Activated T-helper 2 cell treated with anti-CD3 and anti-CD28 coated beads, Interferon-gamma antibody, Interleukin-2, Interleukin-4, amounts not matched to agents 10 μg/mL and 5 μg/mL and 100 μg/mL, durations not matched to agents 14 hours and 24 hours and 36 hours (primary cell): ENCODE measurements around the gene SNX30. TPM values are rescaled to one million over a fixed set of nuclear protein-coding genes. Genes with fewer than 3 reads are reported as not detected.

ENCODE experiments used
- DNase-seq: peaks from one replicate; pipeline ENCODE4 v3.0.0; 2021; ENCODE audit warnings: low spot score
- H3K27ac Mint-ChIP-seq: one replicate; pipeline ENCODE4 v1.8.0; 2021; ENCODE audit warnings: mixed read lengths
- H3K27me3 Mint-ChIP-seq: one replicate; pipeline ENCODE4 v1.8.0; 2021; ENCODE audit warnings: low read depth, mixed read lengths
- H3K36me3 Mint-ChIP-seq: one replicate; pipeline ENCODE4 v1.8.0; 2021; ENCODE audit warnings: low read depth, mixed read lengths
- H3K4me1 Mint-ChIP-seq: one replicate; pipeline ENCODE4 v1.8.0; 2021; ENCODE audit warnings: low read depth, mixed read lengths
- H3K4me3 Mint-ChIP-seq: one replicate; pipeline ENCODE4 v1.8.0; 2021; ENCODE audit warnings: low read depth, mild to moderate bottlenecking, moderate library complexity, mixed read lengths
- H3K9me3 Mint-ChIP-seq: one replicate; pipeline ENCODE4 v1.8.0; 2021; ENCODE audit warnings: mixed read lengths
- intact Hi-C: fragments of 100-400 bp; cut with micrococcal nuclease; formaldehyde crosslinking; loops from one replicate; pipeline ENCODE4 v1.15.1; 2023
- total RNA-seq: library from RNA; stranded (reverse); gene quantifications from 2 replicates; pipeline ENCODE4 v1.2.3, GENCODE V29; 2022

The SNX30 gene
- total RNA-seq, 1 donor from 2014 or later, result 2.4 TPM

DNA sequence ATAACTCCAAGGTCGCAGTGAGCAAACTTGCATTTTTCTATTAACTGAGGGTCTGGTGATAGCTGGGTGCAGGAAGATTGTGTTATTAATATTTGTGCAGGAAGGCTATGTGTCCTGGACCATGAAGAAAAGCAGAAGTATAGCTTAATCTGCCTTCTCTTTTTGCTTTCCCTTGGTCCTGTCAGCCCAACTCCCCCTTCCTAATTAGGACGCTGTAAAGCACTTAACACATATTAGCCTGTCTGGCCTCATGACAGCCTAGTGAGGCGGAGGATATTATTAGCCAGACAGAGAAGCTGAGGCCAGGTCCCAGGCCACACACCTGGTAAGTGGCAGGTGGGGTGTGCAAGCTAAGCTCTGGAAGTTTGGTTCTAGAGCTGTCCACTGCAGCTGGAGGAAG, 110.6 kb downstream of the SNX30 start:
- intact Hi-C loops, result no loop called here
- no peak overlapping the region for H3K4me3 Mint-ChIP-seq
- no peaks in the 10 kb centered on the region for H3K36me3 Mint-ChIP-seq
- no peak for DNase-seq
- H3K9me3 Mint-ChIP-seq, result no peaks in the 10 kb centered on the region
- no peak overlapping the region for H3K27ac Mint-ChIP-seq
- no peaks in the 10 kb centered on the region for H3K27me3 Mint-ChIP-seq
- peaks cover 2% of the 10 kb centered on the region for H3K4me1 Mint-ChIP-seq

GRCh38 chr9:112861638-112862555, 111.3 kb downstream of the SNX30 start:
- Mint-ChIP-seq H3K27ac (no peak overlapping the region), H3K9me3 (no peaks in the 10 kb centered on the region), H3K36me3 (no peaks in the 10 kb centered on the region), H3K27me3 (no peaks in the 10 kb centered on the region), H3K4me3 (no peak overlapping the region), H3K4me1 (peaks cover 2% of the 10 kb centered on the region)
- DNase-seq, result no peak
- intact Hi-C loops, result no loop called here

DNA sequence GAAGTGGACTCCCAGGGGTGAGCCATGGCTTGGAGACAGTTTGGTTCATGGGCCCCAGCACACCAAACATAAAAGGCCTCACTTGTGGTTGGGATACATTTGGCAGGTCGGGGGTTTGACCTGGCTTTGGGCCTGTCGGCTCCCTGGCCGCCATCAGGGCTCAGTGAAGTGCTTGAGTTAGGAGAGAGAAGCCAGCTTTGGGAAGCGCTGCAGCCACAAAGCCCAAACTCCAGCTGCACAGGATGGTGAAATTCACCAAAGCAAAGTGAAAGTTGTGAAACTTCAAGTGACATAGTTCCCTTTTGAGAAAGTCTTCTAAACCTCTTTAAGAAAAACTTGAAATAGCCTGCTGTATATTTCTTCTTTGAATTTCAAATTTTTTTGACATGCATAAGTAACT, 112.7 kb downstream of the SNX30 start:
- H3K27ac Mint-ChIP-seq, result no peak overlapping the region
- no peaks in the 10 kb centered on the region for H3K27me3 Mint-ChIP-seq
- intact Hi-C loops, result no loop called here
- H3K9me3 Mint-ChIP-seq, result no peaks in the 10 kb centered on the region
- no peaks in the 10 kb centered on the region for H3K36me3 Mint-ChIP-seq
- H3K4me3 Mint-ChIP-seq, result no peak overlapping the region
- peaks cover 11% of the 10 kb centered on the region for H3K4me1 Mint-ChIP-seq
- DNase-seq, result no peak

DNA sequence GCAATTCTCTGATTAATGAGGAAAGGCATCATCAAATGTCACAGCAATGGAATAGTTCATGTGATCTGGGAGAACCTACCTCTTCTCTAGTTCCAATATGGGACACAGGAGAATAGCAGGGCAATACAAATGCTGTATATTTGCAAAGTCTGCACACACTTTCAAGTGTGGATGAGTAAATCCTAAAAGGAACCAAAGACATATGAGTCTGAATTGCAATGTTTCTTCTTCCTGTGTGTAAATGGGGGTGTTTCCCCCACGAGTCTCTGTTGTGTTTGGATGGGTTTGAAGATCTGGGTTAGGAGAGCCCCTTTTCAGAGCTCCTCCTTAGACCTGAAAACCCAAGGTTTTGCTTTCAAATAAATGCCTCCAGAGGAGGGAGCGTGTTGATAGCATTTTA, 113.2 kb downstream of the SNX30 start:
- intact Hi-C loops, result no loop called here
- H3K4me1 Mint-ChIP-seq, result peaks cover 11% of the 10 kb centered on the region
- H3K27me3 Mint-ChIP-seq, result no peaks in the 10 kb centered on the region
- H3K36me3 Mint-ChIP-seq, result no peaks in the 10 kb centered on the region
- no peak for DNase-seq
- H3K27ac Mint-ChIP-seq, result no peak overlapping the region
- no peak overlapping the region for H3K4me3 Mint-ChIP-seq
- no peaks in the 10 kb centered on the region for H3K9me3 Mint-ChIP-seq

DNA sequence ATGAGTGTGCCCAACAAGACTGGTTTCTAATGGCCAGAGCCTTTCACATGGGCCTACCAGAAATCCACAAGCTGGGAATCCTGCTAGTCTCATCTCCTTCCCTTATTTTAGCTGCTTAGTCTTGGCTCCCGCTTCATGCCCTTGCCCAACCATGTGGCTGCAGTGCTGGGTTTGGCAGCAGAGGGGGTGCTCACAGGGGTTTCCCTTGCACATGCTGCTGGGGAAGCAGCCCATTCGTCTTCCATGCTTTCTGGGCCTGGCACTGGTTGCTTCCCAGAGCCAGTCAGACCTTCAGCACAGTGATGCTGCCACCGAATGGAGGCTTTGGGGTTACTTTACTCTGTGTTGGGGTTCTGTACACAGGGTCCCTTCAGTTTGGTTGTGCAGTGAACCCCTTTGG, 113.8 kb downstream of the SNX30 start:
- no peaks in the 10 kb centered on the region for H3K36me3 Mint-ChIP-seq
- no peaks in the 10 kb centered on the region for H3K9me3 Mint-ChIP-seq
- peaks cover 11% of the 10 kb centered on the region for H3K4me1 Mint-ChIP-seq
- DNase-seq, result no peak
- no peak overlapping the region for H3K4me3 Mint-ChIP-seq
- H3K27ac Mint-ChIP-seq, result no peak overlapping the region
- H3K27me3 Mint-ChIP-seq, result no peaks in the 10 kb centered on the region
- intact Hi-C loops, result no loop called here

DNA sequence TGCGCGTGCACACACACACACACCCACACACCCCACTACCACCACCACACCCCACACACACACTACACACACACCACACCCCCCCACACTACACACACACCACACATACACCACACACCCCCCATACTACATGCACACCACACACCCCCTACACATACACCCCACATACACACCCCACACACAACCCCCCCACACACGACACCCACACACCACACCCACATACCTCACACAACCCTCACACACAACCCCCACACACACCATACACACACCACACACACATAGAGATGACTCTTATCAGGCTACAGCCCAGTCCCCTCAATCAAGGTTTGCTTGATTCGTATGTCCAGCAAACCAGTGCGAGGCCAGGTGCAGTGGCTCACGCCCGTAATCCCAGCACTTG, 114.4 kb downstream of the SNX30 start:
- no peak overlapping the region for H3K27ac Mint-ChIP-seq
- intact Hi-C loops, result no loop called here
- DNase-seq, result no peak
- no peaks in the 10 kb centered on the region for H3K27me3 Mint-ChIP-seq
- no peak overlapping the region for H3K4me3 Mint-ChIP-seq
- H3K9me3 Mint-ChIP-seq, result no peaks in the 10 kb centered on the region
- no peaks in the 10 kb centered on the region for H3K36me3 Mint-ChIP-seq
- peaks cover 11% of the 10 kb centered on the region for H3K4me1 Mint-ChIP-seq

- Mint-ChIP-seq H3K9me3 (no peaks in the 10 kb centered on the region), H3K27me3 (no peaks in the 10 kb centered on the region), H3K4me1 (peaks cover 11% of the 10 kb centered on the region), H3K4me3 (no peak overlapping the region), H3K36me3 (no peaks in the 10 kb centered on the region), H3K27ac (no peak overlapping the region)
- intact Hi-C loops, result no loop called here
- DNase-seq, result no peak
Observed at GRCh38 chr9:112866662-112867274, 116.2 kb downstream of the SNX30 start.

GRCh38 chr9:112867275-112867991, 116.9 kb downstream of the SNX30 start:
- no peak overlapping the region for H3K4me3 Mint-ChIP-seq
- no peak overlapping the region for H3K27ac Mint-ChIP-seq
- intact Hi-C loops, result no loop called here
- no peak for DNase-seq
- H3K9me3 Mint-ChIP-seq, result no peaks in the 10 kb centered on the region
- peaks cover 11% of the 10 kb centered on the region for H3K4me1 Mint-ChIP-seq
- no peaks in the 10 kb centered on the region for H3K27me3 Mint-ChIP-seq
- H3K36me3 Mint-ChIP-seq, result no peaks in the 10 kb centered on the region

GRCh38 chr9:112868461-112868860, 117.9 kb downstream of the SNX30 start:
- no peak overlapping the region for H3K27ac Mint-ChIP-seq
- H3K27me3 Mint-ChIP-seq, result no peaks in the 10 kb centered on the region
- intact Hi-C loops, result no loop called here
- no peaks in the 10 kb centered on the region for H3K36me3 Mint-ChIP-seq
- DNase-seq, result no peak
- H3K9me3 Mint-ChIP-seq, result no peaks in the 10 kb centered on the region
- no peak overlapping the region for H3K4me3 Mint-ChIP-seq
- peaks cover 9% of the 10 kb centered on the region for H3K4me1 Mint-ChIP-seq

DNA sequence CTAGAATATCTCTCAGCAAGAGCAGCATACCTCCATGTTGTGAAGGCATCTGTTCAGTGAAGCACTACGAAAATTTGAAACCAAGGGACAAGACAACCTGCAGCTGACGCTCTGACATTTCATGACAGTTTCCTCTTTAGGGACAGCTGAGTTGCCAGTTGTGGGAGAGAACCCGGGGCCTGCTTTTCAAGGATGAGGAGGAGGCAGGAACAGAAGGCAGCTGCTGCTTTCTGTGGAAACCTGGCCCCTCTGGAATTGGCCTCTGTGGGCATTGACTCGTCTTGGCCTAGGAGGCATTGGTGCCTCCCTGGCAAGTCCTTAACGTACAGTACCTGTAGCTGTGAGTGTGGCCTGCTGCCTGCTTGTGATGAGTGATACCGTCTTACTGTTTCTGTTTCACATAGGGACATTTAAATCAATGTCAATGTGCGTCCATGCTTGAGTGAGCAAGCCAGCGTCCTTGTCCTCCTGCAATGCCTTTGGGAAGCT, 118.5 kb downstream of the SNX30 start:
- intact Hi-C loops, result no loop called here
- Mint-ChIP-seq H3K27me3 (no peaks in the 10 kb centered on the region), H3K4me3 (no peak overlapping the region), H3K36me3 (no peaks in the 10 kb centered on the region), H3K9me3 (no peaks in the 10 kb centered on the region), H3K27ac (no peak overlapping the region), H3K4me1 (peaks cover 8% of the 10 kb centered on the region)
- DNase-seq, result no peak

DNA sequence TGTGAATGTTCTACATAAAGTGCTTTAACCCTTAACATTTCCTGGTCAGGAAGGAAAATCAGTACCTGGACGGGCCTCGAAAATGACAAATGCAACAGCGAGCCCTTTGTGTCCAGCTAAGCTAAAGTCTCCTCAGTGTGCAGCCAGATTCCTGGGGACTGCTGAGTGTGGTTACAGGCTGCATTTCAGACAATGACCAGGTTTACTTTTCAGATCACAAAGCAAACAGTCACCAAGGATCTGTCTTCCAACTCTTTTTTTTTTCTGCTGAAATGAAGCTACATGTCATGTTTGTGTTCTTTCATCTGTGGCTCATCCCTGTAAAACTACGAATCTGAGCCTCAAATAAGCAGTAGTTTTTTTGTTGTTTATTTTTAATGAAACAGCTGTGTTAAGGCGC, 119.4 kb downstream of the SNX30 start:
- H3K27ac Mint-ChIP-seq, result no peak overlapping the region
- no peaks in the 10 kb centered on the region for H3K36me3 Mint-ChIP-seq
- DNase-seq, result no peak
- H3K27me3 Mint-ChIP-seq, result no peaks in the 10 kb centered on the region
- no peak overlapping the region for H3K4me3 Mint-ChIP-seq
- peaks cover 8% of the 10 kb centered on the region for H3K4me1 Mint-ChIP-seq
- intact Hi-C loops, result no loop called here
- H3K9me3 Mint-ChIP-seq, result no peaks in the 10 kb centered on the region

- intact Hi-C loops, result no loop called here
- H3K9me3 Mint-ChIP-seq, result no peaks in the 10 kb centered on the region
- no peaks in the 10 kb centered on the region for H3K27me3 Mint-ChIP-seq
- DNase-seq, result no peak
- H3K4me3 Mint-ChIP-seq, result no peak overlapping the region
- no peaks in the 10 kb centered on the region for H3K36me3 Mint-ChIP-seq
- peaks cover 8% of the 10 kb centered on the region for H3K4me1 Mint-ChIP-seq
- H3K27ac Mint-ChIP-seq, result no peak overlapping the region
Observed at GRCh38 chr9:112870556-112870955, 120.0 kb downstream of the SNX30 start.

- peaks cover 8% of the 10 kb centered on the region for H3K4me1 Mint-ChIP-seq
- DNase-seq, result no peak
- no peaks in the 10 kb centered on the region for H3K27me3 Mint-ChIP-seq
- no peak overlapping the region for H3K27ac Mint-ChIP-seq
- no peak overlapping the region for H3K4me3 Mint-ChIP-seq
- H3K9me3 Mint-ChIP-seq, result no peaks in the 10 kb centered on the region
- no peaks in the 10 kb centered on the region for H3K36me3 Mint-ChIP-seq
- intact Hi-C loops, result no loop called here
Observed at GRCh38 chr9:112872019-112872418, 121.5 kb downstream of the SNX30 start.
